Bronchial epithelial cell (primary cell): ENCODE data around the gene TMSB4Y. TPM values are rescaled to one million over a fixed set of nuclear protein-coding genes. Genes with fewer than 3 reads are reported as not detected.

Source experiments
- DNase-seq: peaks from one replicate; pipeline ENCODE4 v3.0.0-alpha.2; 2010; ENCODE audit warnings: low read depth
- FAIRE-seq: peaks from 2 replicates; lab custom pipeline; 2011; peaks lifted over from hg19 to GRCh38; lab: Jason Lieb, UNC
- H3K27me3 ChIP-seq: 2 replicates; pipeline ENCODE4 v1.5.1; 2011; ENCODE audit warnings: low read length; ENCODE audit not compliant: control insufficient read depth, insufficient read depth
- H3K36me3 ChIP-seq: 2 replicates; pipeline ENCODE4 v1.5.1; 2011; ENCODE audit warnings: low read length; ENCODE audit not compliant: control insufficient read depth, insufficient read depth
- H3K4me3 ChIP-seq: 2 replicates; pipeline ENCODE4 v1.5.1; 2011; ENCODE audit warnings: mild to moderate bottlenecking, low read depth, low read length, control low read depth
- CTCF ChIP-seq: IDR thresholded peaks from 2 replicates; pipeline ENCODE4 v1.5.1; 2011; ENCODE audit warnings: mild to moderate bottlenecking, moderate library complexity, low read length, control low read depth, inconsistent platforms; ENCODE audit not compliant: insufficient read depth, severe bottlenecking
- total RNA-seq: library from RNA; depleted of rRNA; stranded (reverse); fragments of >200 nt; gene quantifications from 2 replicates; pipeline ENCODE4 v1.2.1, GENCODE V29; 2014

The TMSB4Y gene
- total RNA-seq, 1 donor from 2014 or later, result 0.53 TPM

GRCh38 chrY:13705197-13705596, 1.5 kb downstream of the TMSB4Y start:
- H3K36me3 ChIP-seq, result no peaks in the 10 kb centered on the region
- no peak for TF ChIP-seq CTCF
- H3K27me3 ChIP-seq, result no peaks in the 10 kb centered on the region
- no peak overlapping the region for H3K4me3 ChIP-seq
- FAIRE-seq (no peak), DNase-seq (no peak)

- Histone ChIP-seq H3K27me3 (no peaks in the 10 kb centered on the region), H3K36me3 (no peaks in the 10 kb centered on the region), H3K4me3 (no peak overlapping the region)
- FAIRE-seq (no peak), DNase-seq (peak; percentile 45)
- no peak for TF ChIP-seq CTCF
Observed at GRCh38 chrY:13708038-13708437, 4.3 kb downstream of the TMSB4Y start.

- FAIRE-seq (no peak), DNase-seq (no peak)
- TF ChIP-seq CTCF, result no peak
- Histone ChIP-seq H3K36me3 (no peaks in the 10 kb centered on the region), H3K4me3 (no peak overlapping the region), H3K27me3 (no peaks in the 10 kb centered on the region)
Observed at GRCh38 chrY:13718996-13719395, 15.3 kb downstream of the TMSB4Y start.

GRCh38 chrY:13729517-13729916, 25.8 kb downstream of the TMSB4Y start:
- TF ChIP-seq CTCF, result peak; percentile 48
- DNase-seq (peak; percentile 29), FAIRE-seq (no peak)
- Histone ChIP-seq H3K27me3 (no peaks in the 10 kb centered on the region), H3K36me3 (no peaks in the 10 kb centered on the region), H3K4me3 (no peak overlapping the region)

- no peaks in the 10 kb centered on the region for H3K27me3 ChIP-seq
- peak; percentile 41 for TF ChIP-seq CTCF
- no peak for DNase-seq
- no peaks in the 10 kb centered on the region for H3K36me3 ChIP-seq
- no peak overlapping the region for H3K4me3 ChIP-seq
- no peak for FAIRE-seq
Observed at GRCh38 chrY:13738618-13739017, 34.9 kb downstream of the TMSB4Y start.

- DNase-seq, result no peak
- TF ChIP-seq CTCF, result peak; percentile 67
- FAIRE-seq, result no peak
- Histone ChIP-seq H3K36me3 (no peaks in the 10 kb centered on the region), H3K27me3 (no peaks in the 10 kb centered on the region), H3K4me3 (peak overlapping the region; percentile 38)
Observed at GRCh38 chrY:13751289-13752071, 47.8 kb downstream of the TMSB4Y start.
